HepG2 (cell line): ENCODE results near the gene RASA4B. TPM values are rescaled to one million over a fixed set of nuclear protein-coding genes. Genes with fewer than 3 reads are reported as not detected.

ENCODE experiments used
- CHD4 ChIP-seq: fragments of 200-600 bp; sonication (generic); IDR thresholded peaks from 2 replicates; pipeline ENCODE4 v1.7.0; 2017; ENCODE audit warnings: mild to moderate bottlenecking, low read length, borderline replicate concordance
- ETV6 ChIP-seq: sonication (generic); formaldehyde crosslinking; conservative IDR thresholded peaks from 2 replicates; pipeline ENCODE4 v1.4.0; 2020; ENCODE audit warnings: missing genetic modification reagents
- HMG20B ChIP-seq: conservative IDR thresholded peaks from 2 replicates; pipeline ENCODE4 v1.6.1; 2016; ENCODE audit warnings: missing genetic modification reagents, missing compliant biosample characterization
- KAT2B ChIP-seq: fragments of 150-350 bp; IDR thresholded peaks from 2 replicates; pipeline ENCODE4 v1.6.1; 2014; ENCODE audit warnings: low read depth, low read length, borderline replicate concordance
- KDM2A ChIP-seq: sonication (generic); formaldehyde crosslinking; IDR thresholded peaks from 2 replicates; pipeline ENCODE4 v1.4.0; 2020; ENCODE audit warnings: low read depth, missing genetic modification reagents, borderline replicate concordance
- PHF5A ChIP-seq: IDR thresholded peaks from one replicate; pipeline ENCODE4 v1.6.1; 2018; ENCODE audit warnings: low read depth, missing genetic modification reagents; ENCODE audit not compliant: unreplicated experiment
- RFXANK ChIP-seq: IDR thresholded peaks from 2 replicates; pipeline ENCODE4 v1.6.1; 2016
- ZFP36L1 ChIP-seq: sonication (generic); formaldehyde crosslinking; IDR thresholded peaks from 2 replicates; pipeline ENCODE4 v1.8.0; 2022; ENCODE audit warnings: mild to moderate bottlenecking, missing genetic modification reagents, moderate library complexity
- ZNF224 ChIP-seq: sonication (generic); formaldehyde crosslinking; IDR thresholded peaks from 2 replicates; pipeline ENCODE4 v1.5.0; 2020; ENCODE audit warnings: mild to moderate bottlenecking, missing genetic modification reagents
- ZNF552 ChIP-seq: sonication (generic); formaldehyde crosslinking; IDR thresholded peaks from 2 replicates; pipeline ENCODE4 v1.9.0; 2022; ENCODE audit warnings: missing genetic modification reagents, mild to moderate bottlenecking, borderline replicate concordance
- ZNF569 ChIP-seq: sonication (generic); formaldehyde crosslinking; IDR thresholded peaks from 2 replicates; pipeline ENCODE4 v1.5.0; 2020; ENCODE audit warnings: mild to moderate bottlenecking, missing genetic modification reagents, moderate library complexity, borderline replicate concordance
- polyA plus RNA-seq, 8 experiments: library from polyadenylated mRNA; depleted of rRNA in 3 of 8; stranded (reverse) in 7 of 8; unstranded in 1 of 8; fragments of >200 nt; fragmentation: Illumina TruSeq in 4 of 8; extraction: Trizol in 4 of 8; gene quantifications; 2 replicates each; pipeline versions ENCODE4 v1.2.1 to v1.2.3, GENCODE V29; 2011 to 2016; ENCODE audit warnings: low read depth in 4 of 8, missing spikeins in 1 of 8, mixed read lengths in 1 of 8; ENCODE audit not compliant: insufficient read depth in 1 of 8
- total RNA-seq, 5 experiments: library from RNA; depleted of rRNA; stranded (reverse); fragments of >200 nt; fragmentation: Illumina TruSeq; extraction: Trizol; gene quantifications; 2 replicates each; pipeline ENCODE4 v1.2.3, GENCODE V29; 2016; ENCODE audit warnings: low read depth in 1 of 5
- TF ChIP-seq, protein P1 (sequence below): sonication (generic); formaldehyde crosslinking; IDR thresholded peaks from 2 replicates; pipeline ENCODE4 v1.8.1; 2022; ENCODE audit warnings: mild to moderate bottlenecking, missing genetic modification reagents
- TF ChIP-seq, protein P2 (sequence below): IDR thresholded peaks from 2 replicates; pipeline ENCODE4 v1.6.1; 2012; ENCODE audit warnings: inconsistent platforms
- TF ChIP-seq, protein P3 (sequence below): sonication (generic); formaldehyde crosslinking; IDR thresholded peaks from 2 replicates; pipeline ENCODE4 v1.4.0; 2020; ENCODE audit warnings: missing genetic modification reagents
- TF ChIP-seq, protein P4 (sequence below): sonication (generic); formaldehyde crosslinking; IDR thresholded peaks from 2 replicates; pipeline ENCODE4 v1.5.0; 2020; ENCODE audit warnings: missing genetic modification reagents
- TF ChIP-seq, protein P5 (sequence below): sonication (generic); formaldehyde crosslinking; IDR thresholded peaks from 2 replicates; pipeline ENCODE4 v1.5.0; 2020; ENCODE audit warnings: missing genetic modification reagents
- TF ChIP-seq, protein P6 (sequence below): IDR thresholded peaks from 2 replicates; pipeline ENCODE4 v1.6.1; 2016; ENCODE audit warnings: missing biosample characterization, missing genetic modification reagents, low read depth
- TF ChIP-seq, protein P7 (sequence below): sonication (generic); formaldehyde crosslinking; IDR thresholded peaks from 2 replicates; pipeline ENCODE4 v1.8.0; 2022; ENCODE audit warnings: missing genetic modification reagents, mild to moderate bottlenecking, inconsistent platforms, borderline replicate concordance

RASA4B gene
- total and polyA plus RNA-seq, 2 of the 13 experiments (the other 11 are each of a cell fraction or from before 2014, with no cell fraction given): 0.82 to 1.3 TPM

DNA sequence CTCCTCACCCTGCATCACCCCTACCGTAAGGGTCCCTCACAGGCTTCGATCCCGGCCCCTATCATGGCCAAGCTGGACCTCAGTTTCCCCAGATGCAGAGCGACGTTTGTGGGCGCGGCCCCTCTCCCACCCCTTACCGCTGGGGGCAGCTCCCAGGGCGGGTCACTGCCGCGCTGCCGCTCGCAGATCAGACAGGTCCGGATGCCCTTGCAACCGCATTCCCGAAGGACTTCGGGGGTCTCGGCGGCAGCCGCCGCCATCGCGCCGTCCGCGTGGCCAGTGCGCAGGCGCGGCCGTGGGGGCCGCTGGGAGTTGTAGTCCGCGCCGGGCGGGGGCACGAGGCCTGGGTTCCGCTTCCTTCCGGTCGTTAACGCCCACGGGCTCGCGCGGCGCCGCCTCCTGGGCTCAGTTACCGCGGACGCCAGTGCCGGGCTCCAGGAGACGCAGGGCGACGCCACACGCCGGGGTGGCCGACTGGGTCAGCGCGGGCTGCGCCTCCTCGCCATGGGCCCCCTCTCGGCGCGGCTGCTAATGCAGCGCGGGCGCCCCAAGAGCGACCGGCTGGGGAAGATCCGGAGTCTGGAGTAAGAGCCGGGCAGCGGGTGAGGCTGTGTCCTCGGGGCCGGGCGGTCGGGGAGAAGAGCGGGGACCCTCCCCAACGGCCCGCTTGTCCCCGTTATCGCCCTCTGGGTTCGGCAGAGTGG is 52.8 kb downstream of the RASA4B start, which contains the start of the genes ALKBH4 and LRWD1 (continued):
- TF ChIP-seq, protein P1, sequence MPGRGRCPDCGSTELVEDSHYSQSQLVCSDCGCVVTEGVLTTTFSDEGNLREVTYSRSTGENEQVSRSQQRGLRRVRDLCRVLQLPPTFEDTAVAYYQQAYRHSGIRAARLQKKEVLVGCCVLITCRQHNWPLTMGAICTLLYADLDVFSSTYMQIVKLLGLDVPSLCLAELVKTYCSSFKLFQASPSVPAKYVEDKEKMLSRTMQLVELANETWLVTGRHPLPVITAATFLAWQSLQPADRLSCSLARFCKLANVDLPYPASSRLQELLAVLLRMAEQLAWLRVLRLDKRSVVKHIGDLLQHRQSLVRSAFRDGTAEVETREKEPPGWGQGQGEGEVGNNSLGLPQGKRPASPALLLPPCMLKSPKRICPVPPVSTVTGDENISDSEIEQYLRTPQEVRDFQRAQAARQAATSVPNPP (CRISPR knock-in tag): 0 out of 2 replicates have a peak, but pooled peaks have one; percentile 68
- TF ChIP-seq, protein P2, sequence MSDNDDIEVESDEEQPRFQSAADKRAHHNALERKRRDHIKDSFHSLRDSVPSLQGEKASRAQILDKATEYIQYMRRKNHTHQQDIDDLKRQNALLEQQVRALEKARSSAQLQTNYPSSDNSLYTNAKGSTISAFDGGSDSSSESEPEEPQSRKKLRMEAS: peak; percentile 93
- TF ChIP-seq CHD4 (no peak), KDM2A (peak; percentile 86), ZNF569 (no peak), KAT2B (no peak), RFXANK (CRISPR knock-in tag) (no peak), PHF5A (CRISPR knock-in tag) (no peak), ZFP36L1 (CRISPR knock-in tag) (peak; percentile 38; the same call in 1 of the 2 replicates), ETV6 (CRISPR knock-in tag) (peak; percentile 72; the same call in 1 of the 2 replicates), HMG20B (no peak), ZNF552 (0 out of 2 replicates have a peak, but pooled peaks have one; percentile 68), ZNF224 (CRISPR knock-in tag) (peak; percentile 67; the same call in 1 of the 2 replicates)
- TF ChIP-seq, protein P3, sequence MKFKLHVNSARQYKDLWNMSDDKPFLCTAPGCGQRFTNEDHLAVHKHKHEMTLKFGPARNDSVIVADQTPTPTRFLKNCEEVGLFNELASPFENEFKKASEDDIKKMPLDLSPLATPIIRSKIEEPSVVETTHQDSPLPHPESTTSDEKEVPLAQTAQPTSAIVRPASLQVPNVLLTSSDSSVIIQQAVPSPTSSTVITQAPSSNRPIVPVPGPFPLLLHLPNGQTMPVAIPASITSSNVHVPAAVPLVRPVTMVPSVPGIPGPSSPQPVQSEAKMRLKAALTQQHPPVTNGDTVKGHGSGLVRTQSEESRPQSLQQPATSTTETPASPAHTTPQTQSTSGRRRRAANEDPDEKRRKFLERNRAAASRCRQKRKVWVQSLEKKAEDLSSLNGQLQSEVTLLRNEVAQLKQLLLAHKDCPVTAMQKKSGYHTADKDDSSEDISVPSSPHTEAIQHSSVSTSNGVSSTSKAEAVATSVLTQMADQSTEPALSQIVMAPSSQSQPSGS (CRISPR knock-in tag): no peak
- TF ChIP-seq, protein P4, sequence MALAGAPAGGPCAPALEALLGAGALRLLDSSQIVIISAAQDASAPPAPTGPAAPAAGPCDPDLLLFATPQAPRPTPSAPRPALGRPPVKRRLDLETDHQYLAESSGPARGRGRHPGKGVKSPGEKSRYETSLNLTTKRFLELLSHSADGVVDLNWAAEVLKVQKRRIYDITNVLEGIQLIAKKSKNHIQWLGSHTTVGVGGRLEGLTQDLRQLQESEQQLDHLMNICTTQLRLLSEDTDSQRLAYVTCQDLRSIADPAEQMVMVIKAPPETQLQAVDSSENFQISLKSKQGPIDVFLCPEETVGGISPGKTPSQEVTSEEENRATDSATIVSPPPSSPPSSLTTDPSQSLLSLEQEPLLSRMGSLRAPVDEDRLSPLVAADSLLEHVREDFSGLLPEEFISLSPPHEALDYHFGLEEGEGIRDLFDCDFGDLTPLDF (CRISPR knock-in tag): peak; percentile 48; the same call in 1 of the 2 replicates
- TF ChIP-seq, protein P5, sequence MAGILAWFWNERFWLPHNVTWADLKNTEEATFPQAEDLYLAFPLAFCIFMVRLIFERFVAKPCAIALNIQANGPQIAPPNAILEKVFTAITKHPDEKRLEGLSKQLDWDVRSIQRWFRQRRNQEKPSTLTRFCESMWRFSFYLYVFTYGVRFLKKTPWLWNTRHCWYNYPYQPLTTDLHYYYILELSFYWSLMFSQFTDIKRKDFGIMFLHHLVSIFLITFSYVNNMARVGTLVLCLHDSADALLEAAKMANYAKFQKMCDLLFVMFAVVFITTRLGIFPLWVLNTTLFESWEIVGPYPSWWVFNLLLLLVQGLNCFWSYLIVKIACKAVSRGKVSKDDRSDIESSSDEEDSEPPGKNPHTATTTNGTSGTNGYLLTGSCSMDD (CRISPR knock-in tag): no peak
- TF ChIP-seq, protein P6, sequence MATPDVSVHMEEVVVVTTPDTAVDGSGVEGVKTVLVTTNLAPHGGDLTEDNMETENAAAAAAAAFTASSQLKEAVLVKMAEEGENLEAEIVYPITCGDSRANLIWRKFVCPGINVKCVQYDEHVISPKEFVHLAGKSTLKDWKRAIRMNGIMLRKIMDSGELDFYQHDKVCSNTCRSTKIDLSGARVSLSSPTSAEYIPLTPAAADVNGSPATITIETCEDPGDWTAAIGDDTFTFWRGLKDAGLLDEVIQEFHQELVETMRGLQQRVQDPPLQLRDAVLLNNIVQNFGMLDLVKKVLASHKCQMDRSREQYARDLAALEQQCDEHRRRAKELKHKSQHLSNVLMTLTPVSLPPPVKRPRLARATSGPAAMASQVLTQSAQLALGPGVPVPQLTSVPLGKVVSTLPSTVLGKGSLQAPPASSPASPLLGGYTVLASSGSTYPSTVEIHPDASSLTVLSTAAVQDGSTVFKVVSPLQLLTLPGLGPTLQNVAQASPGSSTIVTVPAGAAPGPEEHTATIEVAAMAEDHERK (CRISPR knock-in tag): 0 out of 2 replicates have a peak, but pooled peaks have one; percentile 23
- TF ChIP-seq, protein P7, sequence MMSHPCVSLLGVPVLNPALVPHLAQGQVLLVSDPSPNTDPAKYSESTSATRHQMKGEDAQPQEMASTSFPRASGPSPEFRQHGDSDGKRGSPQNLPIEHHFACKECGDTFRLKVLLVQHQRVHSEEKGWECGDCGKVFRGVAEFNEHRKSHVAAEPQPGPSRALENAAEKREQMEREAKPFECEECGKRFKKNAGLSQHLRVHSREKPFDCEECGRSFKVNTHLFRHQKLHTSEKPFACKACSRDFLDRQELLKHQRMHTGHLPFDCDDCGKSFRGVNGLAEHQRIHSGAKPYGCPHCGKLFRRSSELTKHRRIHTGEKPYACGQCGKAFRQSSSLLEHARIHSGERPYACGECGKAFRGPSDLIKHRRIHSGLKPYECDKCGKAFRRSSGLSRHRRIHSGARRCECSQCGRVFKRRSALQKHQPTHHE (CRISPR knock-in tag): no peak; the same call in 1 of the 2 replicates
